Activated CD4-positive, alpha-beta T cell treated with anti-CD3 and anti-CD28 coated beads, Interleukin-2, amount 10 ng/mL, durations not matched to agents 24 days and 14 days (primary cell): Measurements from ENCODE around the gene ATF5. TPM values are rescaled to one million over a fixed set of nuclear protein-coding genes. Genes with fewer than 3 reads are reported as not detected.
"Not testable (repeated sequence)": the region's sequence is repeated elsewhere in the genome, so short reads cannot be mapped to it uniquely, and the experiment has no call there.

Source experiments
- DNase-seq: peaks from one replicate; pipeline ENCODE4 v3.0.0; 2022
- H3K27ac Mint-ChIP-seq: one replicate; pipeline ENCODE4 v1.8.0; 2022; ENCODE audit warnings: mild to moderate bottlenecking, mixed read lengths
- H3K27me3 Mint-ChIP-seq: one replicate; pipeline ENCODE4 v1.8.0; 2022; ENCODE audit warnings: mixed read lengths
- H3K36me3 Mint-ChIP-seq: one replicate; pipeline ENCODE4 v1.8.0; 2022; ENCODE audit warnings: low read depth, mild to moderate bottlenecking, mixed read lengths
- H3K4me1 Mint-ChIP-seq: one replicate; pipeline ENCODE4 v1.8.0; 2021; ENCODE audit warnings: mixed read lengths
- H3K4me3 Mint-ChIP-seq: one replicate; pipeline ENCODE4 v1.8.0; 2022; ENCODE audit warnings: mild to moderate bottlenecking, moderate library complexity, mixed read lengths
- H3K9me3 Mint-ChIP-seq: one replicate; pipeline ENCODE4 v1.8.0; 2021; ENCODE audit warnings: mixed read lengths
- intact Hi-C: fragments of 100-400 bp; cut with micrococcal nuclease; formaldehyde crosslinking; loops from one replicate; pipeline ENCODE4 v1.15.1; 2023
- total RNA-seq: library from RNA; stranded (reverse); gene quantifications from 2 replicates; pipeline ENCODE4 v1.2.3, GENCODE V29; 2022

The ATF5 gene
- total RNA-seq, 1 donor from 2014 or later, result 44.3 TPM

DNA sequence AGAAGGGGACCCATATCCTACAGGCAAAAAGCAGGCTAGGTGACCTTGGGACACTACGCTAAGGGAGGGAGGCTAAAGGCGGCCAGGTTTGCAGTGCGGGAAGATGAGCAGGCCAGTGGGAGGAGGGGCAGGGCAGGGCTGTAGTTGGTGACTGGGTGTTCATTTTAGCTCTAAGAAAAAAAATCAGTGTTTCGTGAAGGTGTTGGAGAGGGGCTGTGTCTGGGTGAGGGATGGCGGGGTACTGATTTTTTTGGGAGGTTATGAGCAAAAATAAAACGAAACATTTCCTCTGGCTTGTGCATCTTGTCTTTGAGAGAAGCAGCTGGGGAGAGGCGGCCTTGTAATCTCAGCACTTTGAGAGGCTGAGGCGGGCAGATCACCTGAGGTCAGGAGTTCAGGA lies 4.6 kb downstream of the ATF5 start:
- peaks cover 4% of the 10 kb centered on the region for H3K9me3 Mint-ChIP-seq
- intact Hi-C loops, result loop anchor here (5.0 kb wide), 1 partner anchor 121 kb away; the partner anchor contains the start of gene FUZ
- peak overlapping the region; percentile 8 for H3K4me3 Mint-ChIP-seq
- H3K27ac Mint-ChIP-seq, result no peak overlapping the region
- peaks cover 42% of the 10 kb centered on the region for H3K36me3 Mint-ChIP-seq
- H3K4me1 Mint-ChIP-seq, result peaks cover 37% of the 10 kb centered on the region
- H3K27me3 Mint-ChIP-seq, result peaks cover 10% of the 10 kb centered on the region
- no peak for DNase-seq

DNA sequence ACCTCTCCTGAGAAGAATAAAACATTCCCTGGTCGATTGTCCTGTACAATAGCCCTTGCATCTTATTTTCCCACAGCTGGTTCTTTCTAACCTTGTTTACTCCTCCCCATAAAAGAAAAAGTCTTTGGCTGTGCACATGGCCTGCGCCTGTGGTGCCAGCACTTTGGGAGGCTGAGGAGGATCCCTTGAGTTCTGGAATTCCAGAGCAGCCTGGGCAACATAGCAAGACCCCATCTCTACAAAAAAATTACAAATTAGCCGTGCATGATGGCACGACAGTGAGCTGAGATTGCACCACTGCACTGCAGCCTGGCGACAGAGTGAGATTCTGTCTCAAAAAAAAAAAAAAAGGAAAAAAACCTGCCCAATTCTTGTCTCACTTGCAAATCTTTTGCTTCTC lies 7.5 kb downstream of the ATF5 start:
- Mint-ChIP-seq H3K4me3 (no peak overlapping the region), H3K9me3 (peaks cover 4% of the 10 kb centered on the region), H3K4me1 (peaks cover 19% of the 10 kb centered on the region), H3K27ac (no peak overlapping the region), H3K36me3 (peaks cover 18% of the 10 kb centered on the region), H3K27me3 (peaks cover 12% of the 10 kb centered on the region)
- intact Hi-C loops, result loop anchor here (5.0 kb wide), 1 partner anchor 91 kb away; the partner anchor contains the start of genes VRK3 and ZNF473
- DNase-seq, result no peak

DNA sequence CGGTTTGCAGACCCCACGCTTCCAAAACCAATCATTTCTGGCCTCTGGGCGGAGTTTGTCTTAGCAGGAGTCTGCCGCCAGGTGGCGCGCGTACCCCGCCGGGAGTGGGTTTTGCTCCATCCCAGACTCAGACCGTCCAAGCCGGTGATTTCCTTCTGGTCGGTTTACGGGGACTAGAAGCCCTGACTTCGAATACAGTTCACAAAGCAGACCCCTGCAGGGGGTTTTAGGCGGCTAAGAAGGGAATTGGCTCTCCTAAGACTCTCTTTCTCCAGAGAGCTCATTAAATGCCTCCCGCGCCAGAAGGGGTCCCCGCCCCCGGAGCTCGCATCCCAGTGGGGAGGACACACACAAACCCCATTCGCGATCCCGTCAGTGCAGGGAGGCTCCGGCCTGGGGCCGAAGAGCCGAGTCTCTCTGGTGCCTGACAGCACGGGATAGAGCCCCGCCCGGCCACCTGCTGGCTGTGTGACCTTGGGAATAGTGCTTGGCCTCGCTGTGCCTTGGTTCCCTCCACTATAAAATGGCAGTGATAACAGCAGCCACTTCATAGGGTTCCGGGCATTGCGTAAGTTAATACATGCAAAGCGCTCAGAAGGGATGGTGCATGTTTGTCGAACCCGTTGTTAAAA lies 8.9 kb downstream of the ATF5 start:
- Mint-ChIP-seq H3K9me3 (no peaks in the 10 kb centered on the region), H3K27ac (no peak overlapping the region), H3K27me3 (peaks cover 12% of the 10 kb centered on the region), H3K36me3 (peaks cover 8% of the 10 kb centered on the region), H3K4me3 (no peak overlapping the region), H3K4me1 (peaks cover 10% of the 10 kb centered on the region)
- peak; percentile 94 for DNase-seq
- intact Hi-C loops, result loop anchor here (1.0 to 5.0 kb wide), 2 partner anchors 45 to 89 kb away; partner anchors contain the start of genes VRK3 and ZNF473

DNA sequence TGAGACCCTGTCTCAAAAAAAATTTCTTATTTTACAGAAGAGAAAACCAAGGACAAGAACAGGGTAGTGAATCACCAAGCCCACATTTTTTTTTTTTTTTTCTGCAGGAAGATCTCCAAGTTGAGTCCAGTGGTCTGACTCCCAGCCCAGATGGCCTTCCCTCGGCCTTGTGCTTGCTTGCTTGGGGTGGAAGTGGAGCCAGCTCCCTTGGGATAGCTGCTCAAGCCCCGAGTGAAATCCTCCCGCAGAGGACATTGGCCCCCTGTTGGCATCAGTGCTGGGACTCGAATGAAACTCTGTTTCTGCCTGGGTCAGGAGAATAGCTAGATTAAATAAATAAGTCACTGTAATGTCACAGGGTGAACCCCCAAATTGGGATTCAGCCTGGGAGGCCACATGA lies 9.7 kb downstream of the ATF5 start:
- Mint-ChIP-seq H3K9me3 (no peaks in the 10 kb centered on the region), H3K27me3 (peaks cover 17% of the 10 kb centered on the region), H3K4me1 (peaks cover 8% of the 10 kb centered on the region), H3K27ac (no peak overlapping the region), H3K4me3 (no peak overlapping the region), H3K36me3 (peaks cover 2% of the 10 kb centered on the region)
- intact Hi-C loops, result loop anchor here (5.0 kb wide), 1 partner anchor 89 kb away; the partner anchor contains the start of genes VRK3 and ZNF473
- DNase-seq, result no peak

DNA sequence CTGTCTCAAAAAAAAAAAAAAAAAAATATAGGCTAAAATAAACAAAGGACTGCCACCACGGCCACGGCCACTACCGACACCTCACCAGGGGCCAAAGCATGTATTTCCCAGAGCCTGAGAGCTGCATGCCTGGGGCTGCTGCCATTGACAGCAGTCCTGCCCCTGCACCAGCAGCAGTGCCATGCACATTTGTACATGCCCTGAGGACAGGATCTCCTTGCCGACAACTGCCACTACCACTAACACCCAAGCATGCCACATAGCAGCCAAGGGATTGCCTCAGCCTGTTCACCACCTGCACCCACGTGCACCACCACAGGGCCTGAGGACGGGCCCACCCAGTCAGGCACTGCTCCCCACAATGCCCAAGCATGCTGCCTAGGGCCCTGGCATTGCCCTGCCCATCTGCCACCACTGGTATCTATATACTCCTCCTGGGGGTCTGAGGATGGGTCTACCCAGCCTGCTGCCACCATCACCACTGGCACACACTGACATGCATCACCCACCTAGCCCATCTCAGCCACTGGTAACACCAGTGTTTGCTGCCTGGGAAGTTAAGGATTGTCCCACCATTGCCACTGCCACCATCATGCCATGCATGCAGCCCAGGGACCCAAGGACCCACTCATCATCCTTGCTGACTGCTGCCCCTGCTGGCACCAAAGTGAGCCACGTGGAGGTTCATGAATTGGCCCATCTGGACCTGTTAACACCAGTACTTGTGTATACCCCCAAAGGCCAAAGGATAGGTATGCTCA lies 10.9 kb downstream of the ATF5 start:
- Mint-ChIP-seq H3K4me3 (no peak overlapping the region), H3K27ac (no peak overlapping the region), H3K36me3 (no peaks in the 10 kb centered on the region), H3K27me3 (peaks cover 18% of the 10 kb centered on the region), H3K9me3 (no peaks in the 10 kb centered on the region), H3K4me1 (peaks cover 9% of the 10 kb centered on the region)
- intact Hi-C loops, result loop anchor here (5.0 kb wide), 1 partner anchor 87 kb away; the partner anchor contains the start of genes VRK3 and ZNF473
- no peak for DNase-seq

DNA sequence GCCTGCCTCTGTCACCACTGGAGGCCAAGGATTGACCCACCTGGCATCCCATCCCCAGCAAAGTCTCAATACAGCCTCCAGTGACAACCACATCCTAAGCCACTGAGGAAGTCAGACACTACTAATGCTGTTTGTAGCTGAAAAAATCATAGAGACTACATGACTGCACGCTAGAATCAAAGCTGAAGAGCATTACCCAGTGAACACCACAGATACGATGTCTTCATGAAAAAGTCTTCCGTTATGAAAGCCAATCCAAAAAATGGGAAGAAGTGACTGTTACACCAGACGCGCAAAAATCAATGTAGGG lies 11.4 kb downstream of the ATF5 start:
- Mint-ChIP-seq H3K36me3 (no peaks in the 10 kb centered on the region), H3K9me3 (no peaks in the 10 kb centered on the region), H3K27ac (no peak overlapping the region), H3K4me1 (peaks cover 9% of the 10 kb centered on the region), H3K27me3 (peaks cover 18% of the 10 kb centered on the region), H3K4me3 (no peak overlapping the region)
- intact Hi-C loops, result no loop called here
- no peak for DNase-seq

DNA sequence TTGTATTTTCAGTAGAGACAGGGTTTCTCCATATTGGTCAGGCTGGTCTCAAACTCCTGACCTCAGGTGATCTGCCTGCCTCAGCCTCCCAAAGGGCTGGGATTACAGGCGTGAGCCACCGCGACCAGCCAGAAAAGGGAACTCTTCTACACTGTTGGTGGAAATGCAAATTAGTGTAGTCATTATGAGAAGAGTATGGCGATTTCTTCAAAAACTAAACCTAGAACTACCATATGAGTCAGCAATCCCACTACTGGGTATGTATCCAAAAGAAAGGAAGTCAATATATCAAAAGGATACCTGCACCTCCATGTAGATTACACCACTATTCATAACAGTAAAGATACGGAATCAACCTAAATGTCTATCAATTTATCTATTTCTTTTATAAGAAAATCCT lies 15.6 kb downstream of the ATF5 start:
- H3K4me3 Mint-ChIP-seq, DNase-seq, H3K36me3 Mint-ChIP-seq, H3K27ac Mint-ChIP-seq, intact Hi-C loops, H3K4me1 Mint-ChIP-seq, H3K9me3 Mint-ChIP-seq: not testable (repeated sequence)
- H3K27me3 Mint-ChIP-seq, result peaks cover 11% of the 10 kb centered on the region

DNA sequence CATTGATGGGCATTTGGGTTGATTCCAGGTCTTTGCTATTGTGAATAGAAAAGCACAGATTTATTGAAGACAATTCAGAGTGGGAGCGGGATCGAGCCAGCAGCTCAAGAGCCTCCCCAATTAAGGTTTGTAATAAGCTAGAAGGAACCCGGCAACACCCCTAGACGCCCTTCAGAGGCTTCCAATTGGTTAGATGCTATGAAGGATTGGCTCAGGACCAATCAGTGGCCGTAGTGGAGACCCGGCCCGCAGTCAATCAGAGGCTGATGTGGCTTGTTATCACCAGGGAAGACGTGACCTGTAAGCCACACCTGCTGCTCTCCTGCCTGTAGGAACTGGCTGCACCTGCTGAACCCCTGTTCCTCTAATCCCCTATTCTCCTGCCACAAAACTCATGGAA lies 17.4 kb downstream of the ATF5 start:
- DNase-seq, result no peak
- no peaks in the 10 kb centered on the region for H3K36me3 Mint-ChIP-seq
- peaks cover 9% of the 10 kb centered on the region for H3K27me3 Mint-ChIP-seq
- no peaks in the 10 kb centered on the region for H3K9me3 Mint-ChIP-seq
- intact Hi-C loops, result no loop called here
- H3K4me1 Mint-ChIP-seq, result peaks cover 7% of the 10 kb centered on the region
- no peak overlapping the region for H3K27ac Mint-ChIP-seq
- no peak overlapping the region for H3K4me3 Mint-ChIP-seq

DNA sequence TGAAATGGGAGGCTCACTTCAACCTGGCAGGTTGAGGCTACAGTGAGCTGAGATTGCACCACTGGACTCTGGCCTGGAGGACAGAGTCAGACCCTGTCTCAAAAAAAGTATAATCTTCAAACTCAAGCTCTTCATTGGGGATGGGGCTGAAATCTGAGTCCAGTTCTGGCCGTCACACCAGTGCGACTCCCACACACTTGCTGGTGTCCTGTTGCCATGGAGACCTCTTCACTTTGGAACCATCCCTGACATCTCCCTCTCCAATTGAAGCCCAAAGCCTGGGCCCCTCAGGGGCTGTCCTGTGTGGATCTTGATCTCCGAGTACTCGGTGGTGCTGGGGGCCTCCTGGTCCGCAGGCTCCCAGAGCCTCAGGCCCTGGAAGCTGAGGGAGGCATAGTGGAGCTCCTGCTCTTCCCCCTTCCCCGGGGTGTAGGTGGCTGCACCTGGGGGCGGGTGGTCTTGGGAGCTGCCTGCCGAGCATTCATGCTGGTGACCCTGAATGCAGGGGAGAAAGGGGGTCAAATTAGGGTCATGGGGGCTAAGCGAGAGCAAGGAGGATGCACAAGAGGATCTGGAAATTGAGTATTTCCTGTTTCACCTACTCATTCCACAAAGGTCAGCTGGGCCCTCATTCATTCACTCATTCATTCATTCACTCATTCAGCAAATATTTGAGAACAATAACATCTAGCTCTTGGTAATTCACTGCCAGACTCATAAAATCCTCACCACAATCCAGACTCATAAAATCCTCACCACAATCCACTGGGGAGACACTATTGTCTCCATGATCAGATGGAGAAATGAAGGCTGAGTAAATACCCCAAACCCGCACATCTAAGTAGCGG lies 21.0 kb downstream of the ATF5 start:
- H3K4me3 Mint-ChIP-seq, result no peak overlapping the region
- H3K36me3 Mint-ChIP-seq, result no peaks in the 10 kb centered on the region
- DNase-seq, result no peak
- H3K9me3 Mint-ChIP-seq, result no peaks in the 10 kb centered on the region
- peaks cover 4% of the 10 kb centered on the region for H3K4me1 Mint-ChIP-seq
- H3K27me3 Mint-ChIP-seq, result peaks cover 6% of the 10 kb centered on the region
- no peak overlapping the region for H3K27ac Mint-ChIP-seq
- intact Hi-C loops, result no loop called here

DNA sequence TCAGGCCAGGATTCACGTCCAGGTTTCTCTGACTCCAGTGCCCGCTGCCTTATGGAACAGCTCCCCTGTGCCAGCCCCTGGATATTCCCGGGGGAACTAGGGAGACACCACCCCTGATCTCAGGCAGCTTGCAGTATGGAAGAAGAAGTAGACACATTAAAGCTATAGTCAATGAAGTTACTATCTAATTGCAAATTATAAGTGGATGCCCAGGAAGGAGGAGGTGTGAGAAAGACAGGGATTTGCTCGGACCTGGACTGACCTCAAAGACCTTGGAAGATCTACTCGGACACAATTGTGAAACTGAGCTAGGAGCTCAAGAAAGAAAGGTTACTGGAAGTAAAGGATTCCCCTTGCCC lies 21.6 kb downstream of the ATF5 start:
- Mint-ChIP-seq H3K27me3 (peaks cover 6% of the 10 kb centered on the region), H3K36me3 (no peaks in the 10 kb centered on the region), H3K27ac (no peak overlapping the region), H3K9me3 (no peaks in the 10 kb centered on the region), H3K4me3 (no peak overlapping the region), H3K4me1 (peaks cover 4% of the 10 kb centered on the region)
- intact Hi-C loops, result no loop called here
- no peak for DNase-seq

DNA sequence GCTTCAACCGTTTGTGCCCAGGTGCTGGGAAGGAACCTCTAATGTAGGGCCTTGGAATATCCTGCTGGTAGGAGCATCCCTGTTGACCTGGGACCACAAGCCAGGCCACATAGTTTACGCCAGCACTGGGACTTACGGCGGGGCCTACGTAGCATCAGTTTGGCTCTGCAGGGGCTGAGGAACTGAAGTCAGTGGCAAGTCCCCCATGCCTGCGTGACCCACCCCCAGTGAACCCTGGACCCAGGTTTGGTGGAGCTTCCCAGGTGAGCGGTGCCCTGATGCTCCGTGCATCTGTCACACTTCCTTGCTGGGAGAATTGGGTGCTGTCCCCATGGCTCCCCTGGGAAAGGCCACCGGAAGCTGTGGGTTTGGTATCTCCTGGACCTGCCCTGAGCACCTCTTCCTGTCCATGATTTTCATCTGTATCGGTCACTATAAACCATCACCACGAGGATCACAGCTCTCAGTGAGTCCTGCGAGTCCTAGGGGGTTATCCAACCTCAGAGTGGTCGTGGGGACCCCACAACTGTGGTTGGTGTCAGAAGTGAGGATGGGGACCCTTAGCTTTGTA lies 22.0 kb downstream of the ATF5 start:
- no peak for DNase-seq

DNA sequence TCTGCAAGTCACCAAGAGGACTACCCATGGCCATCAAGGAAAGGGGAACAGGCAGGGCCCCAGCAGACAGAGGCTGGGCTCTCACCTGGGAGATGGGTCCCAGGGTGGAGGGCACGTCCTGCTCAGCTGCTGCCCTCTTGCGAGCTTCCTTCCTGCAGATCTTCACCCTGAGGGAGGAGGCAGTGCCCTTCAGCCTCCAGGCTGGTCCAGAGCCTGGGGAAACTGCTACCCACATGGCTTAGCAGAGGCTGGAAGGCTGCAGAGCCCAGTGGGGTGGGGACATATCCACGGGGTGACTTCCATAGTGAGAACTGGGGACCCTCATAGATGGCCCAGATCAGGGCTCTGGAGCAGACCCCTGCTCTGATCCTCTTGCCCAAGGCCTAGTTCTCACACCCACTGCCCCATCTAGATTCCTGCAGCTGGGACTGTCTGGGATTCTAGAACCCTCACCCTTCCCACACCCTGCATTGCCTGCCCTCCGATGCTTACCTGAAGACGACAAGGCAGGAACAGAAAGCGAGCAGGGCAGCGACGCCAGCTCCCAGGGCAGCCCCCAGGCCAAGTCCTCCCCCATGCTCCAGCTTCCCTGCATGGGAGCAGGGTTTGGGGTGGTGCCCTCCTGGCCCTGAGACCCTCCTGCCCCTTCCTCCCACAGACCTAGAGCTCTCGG lies 22.9 kb downstream of the ATF5 start:
- H3K4me3 Mint-ChIP-seq, result no peak overlapping the region
- H3K27ac Mint-ChIP-seq, result no peak overlapping the region
- peaks cover 4% of the 10 kb centered on the region for H3K4me1 Mint-ChIP-seq
- no peak for DNase-seq
- H3K9me3 Mint-ChIP-seq, result no peaks in the 10 kb centered on the region
- intact Hi-C loops, result no loop called here
- peaks cover 6% of the 10 kb centered on the region for H3K27me3 Mint-ChIP-seq
- no peaks in the 10 kb centered on the region for H3K36me3 Mint-ChIP-seq

More for the DNA sequence above, 22.0 kb downstream of the ATF5 start:
- H3K27ac Mint-ChIP-seq, result no peak overlapping the region
- no peaks in the 10 kb centered on the region for H3K9me3 Mint-ChIP-seq
- peaks cover 4% of the 10 kb centered on the region for H3K4me1 Mint-ChIP-seq
- H3K27me3 Mint-ChIP-seq, result peaks cover 6% of the 10 kb centered on the region
- no peaks in the 10 kb centered on the region for H3K36me3 Mint-ChIP-seq
- no peak overlapping the region for H3K4me3 Mint-ChIP-seq
- intact Hi-C loops, result no loop called here

DNA sequence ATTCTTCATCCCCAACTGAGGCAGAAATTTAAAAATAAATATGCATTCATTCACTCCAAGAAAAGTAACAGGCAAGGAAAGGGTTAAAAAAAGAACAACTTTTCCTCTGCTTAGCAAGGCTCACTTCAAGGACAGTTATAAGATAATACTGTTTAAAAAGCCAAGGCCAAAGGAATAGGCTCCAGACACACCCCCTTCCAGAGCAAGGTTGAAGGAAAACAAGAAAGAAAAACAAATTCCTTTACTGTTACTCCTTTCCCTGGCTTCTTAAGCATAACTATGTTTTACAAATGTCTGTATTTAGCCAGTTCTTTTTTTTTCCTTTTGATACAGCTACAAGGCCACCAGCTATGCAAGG lies 23.5 kb downstream of the ATF5 start:
- Mint-ChIP-seq H3K4me1 (peaks cover 4% of the 10 kb centered on the region), H3K9me3 (no peaks in the 10 kb centered on the region), H3K4me3 (no peak overlapping the region), H3K27ac (no peak overlapping the region), H3K36me3 (no peaks in the 10 kb centered on the region), H3K27me3 (peaks cover 6% of the 10 kb centered on the region)
- intact Hi-C loops, result no loop called here
- DNase-seq, result no peak
